SHP77 (cell line): Measurements from ENCODE around the gene DIP2C.
A peak's percentile ranks its signal among the peaks of the same experiment; 100 is the strongest.
"Not testable (repeated sequence)": the region's sequence is repeated elsewhere in the genome, so short reads cannot be mapped to it uniquely, and the experiment has no call there.

Experiments used
- DNase-seq, 2 experiments: peaks; one replicate each; lab custom pipeline; 2025; lab: John Stamatoyannopoulos, UW

DIP2C gene

GRCh38 chr10:482051-482501 is 207.4 kb downstream of the DIP2C start:
- no peak for DNase-seq

DNA sequence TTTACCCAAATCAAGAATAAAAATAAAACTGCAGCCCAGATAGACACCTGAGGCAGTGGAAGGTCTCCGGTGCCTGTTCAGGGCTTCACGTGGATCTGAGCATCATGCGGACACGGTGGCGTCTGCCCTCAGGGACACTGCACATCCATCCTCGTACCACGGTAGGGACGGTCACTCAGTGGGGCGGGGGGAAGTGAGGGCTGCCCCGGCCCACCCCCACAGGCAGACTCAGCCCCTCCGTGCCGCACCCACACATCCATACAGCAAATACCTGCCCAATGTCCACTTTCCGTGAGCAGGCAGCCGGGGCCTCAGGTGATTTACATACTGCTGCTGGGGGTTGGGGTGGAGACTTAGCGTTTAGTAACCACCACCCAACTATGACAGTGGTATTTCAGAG is 207.8 kb downstream of the DIP2C start:
- DNase-seq, result no peak

GRCh38 chr10:480928-481552 is 208.4 kb downstream of the DIP2C start:
- DNase-seq, result peak; percentile 33 to 50

DNA sequence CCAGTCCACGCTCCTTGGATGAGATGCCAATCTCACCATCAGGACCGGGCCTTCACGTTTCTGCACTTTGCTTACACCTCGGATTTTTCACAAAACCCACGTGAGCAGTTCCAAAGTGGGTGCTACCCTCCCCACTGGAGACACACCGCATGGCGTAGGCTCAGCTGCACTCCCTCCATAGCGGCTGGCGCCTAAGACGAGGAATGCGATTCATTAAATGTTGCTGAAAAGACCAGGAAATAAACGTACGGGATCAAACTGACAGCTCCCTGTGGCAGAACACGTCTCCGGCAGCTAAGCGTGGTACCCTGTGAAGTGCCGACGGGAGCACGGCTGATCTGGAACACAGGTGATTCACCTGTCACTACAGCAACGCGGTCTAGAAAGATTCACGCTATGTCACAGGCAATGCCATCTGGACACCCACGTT is 209.0 kb downstream of the DIP2C start:
- no peak for DNase-seq

DNA sequence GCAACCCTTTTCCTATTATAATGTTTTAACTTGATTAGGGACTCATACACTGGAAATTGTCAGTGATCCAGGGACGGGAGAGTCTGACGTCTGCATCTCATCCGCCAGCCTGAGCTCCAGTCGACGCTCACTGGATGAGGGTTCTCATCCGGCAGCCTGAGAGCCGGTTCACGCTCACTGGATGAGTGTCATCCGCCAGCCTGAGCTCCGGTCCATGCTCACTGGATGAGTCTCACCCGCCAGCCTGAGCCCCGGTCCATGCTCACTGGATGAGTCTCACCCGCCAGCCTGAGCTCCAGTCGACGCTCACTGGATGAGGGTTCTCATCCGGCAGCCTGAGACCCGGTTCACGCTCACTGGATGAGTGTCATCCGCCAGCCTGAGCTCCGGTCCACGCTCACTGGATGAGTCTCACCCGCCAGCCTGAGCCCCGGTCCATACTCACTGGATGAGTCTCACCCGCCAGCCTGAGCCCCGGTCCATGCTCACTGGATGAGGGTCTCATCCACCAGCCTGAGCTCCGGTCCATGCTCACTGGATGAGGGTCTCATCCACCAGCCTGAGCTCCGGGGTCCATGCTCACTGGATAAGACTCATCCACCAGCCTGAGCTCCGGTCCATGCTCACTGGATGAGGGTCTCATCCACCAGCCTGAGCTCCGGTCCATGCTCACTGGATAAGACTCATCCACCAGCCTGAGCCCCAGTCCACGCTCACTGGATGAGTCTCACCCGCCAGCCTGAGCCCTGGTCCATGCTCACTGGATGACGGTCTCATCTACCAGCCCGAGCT is 209.6 kb downstream of the DIP2C start:
- not testable (repeated sequence) for DNase-seq

GRCh38 chr10:478471-479245 is 210.8 kb downstream of the DIP2C start:
- no peak for DNase-seq

- DNase-seq, result no peak
Measured at GRCh38 chr10:477620-478019, 211.8 kb downstream of the DIP2C start.

GRCh38 chr10:476455-476780 is 213.1 kb downstream of the DIP2C start:
- DNase-seq, result no peak

GRCh38 chr10:475709-476454 is 213.6 kb downstream of the DIP2C start:
- no peak for DNase-seq

DNA sequence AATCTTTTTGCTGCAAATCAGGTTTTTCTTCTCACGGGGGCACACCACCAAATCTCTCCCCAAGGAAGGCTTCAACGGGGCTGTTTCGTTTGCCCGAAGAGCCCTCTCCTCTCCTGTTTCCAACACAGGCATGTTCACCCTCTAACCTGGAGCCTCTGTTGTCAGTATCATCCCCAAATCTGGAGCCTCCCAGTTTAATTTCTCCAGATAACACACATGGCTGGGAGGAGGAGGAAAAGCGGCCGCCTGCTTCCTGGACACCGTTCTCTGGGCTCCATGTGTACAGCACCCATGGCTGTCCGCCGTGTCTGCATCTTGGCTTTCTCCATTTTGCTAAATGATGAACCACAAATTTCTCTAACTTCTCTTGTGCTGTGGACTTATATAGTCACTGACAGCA is 214.5 kb downstream of the DIP2C start:
- no peak for DNase-seq

DNA sequence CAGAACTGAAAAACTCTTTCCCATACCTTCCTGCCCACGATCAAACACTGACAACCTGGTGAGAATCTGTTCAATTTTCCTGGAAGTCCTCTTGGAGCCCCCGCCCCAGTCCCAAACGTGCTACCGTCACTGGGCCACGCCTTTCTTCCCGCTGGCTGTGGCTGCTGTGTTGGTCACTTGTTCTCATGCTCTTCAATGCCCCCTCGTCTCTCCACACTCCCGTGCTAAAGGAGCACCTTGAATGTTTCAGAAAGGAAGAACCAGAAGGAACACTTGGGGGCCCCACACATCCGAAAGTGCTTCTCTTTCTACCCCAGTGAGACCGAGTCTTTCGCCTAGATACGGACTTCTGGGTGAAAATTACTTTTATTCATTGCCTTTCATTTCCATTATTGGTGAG is 215.1 kb downstream of the DIP2C start:
- DNase-seq, result no peak

DNA sequence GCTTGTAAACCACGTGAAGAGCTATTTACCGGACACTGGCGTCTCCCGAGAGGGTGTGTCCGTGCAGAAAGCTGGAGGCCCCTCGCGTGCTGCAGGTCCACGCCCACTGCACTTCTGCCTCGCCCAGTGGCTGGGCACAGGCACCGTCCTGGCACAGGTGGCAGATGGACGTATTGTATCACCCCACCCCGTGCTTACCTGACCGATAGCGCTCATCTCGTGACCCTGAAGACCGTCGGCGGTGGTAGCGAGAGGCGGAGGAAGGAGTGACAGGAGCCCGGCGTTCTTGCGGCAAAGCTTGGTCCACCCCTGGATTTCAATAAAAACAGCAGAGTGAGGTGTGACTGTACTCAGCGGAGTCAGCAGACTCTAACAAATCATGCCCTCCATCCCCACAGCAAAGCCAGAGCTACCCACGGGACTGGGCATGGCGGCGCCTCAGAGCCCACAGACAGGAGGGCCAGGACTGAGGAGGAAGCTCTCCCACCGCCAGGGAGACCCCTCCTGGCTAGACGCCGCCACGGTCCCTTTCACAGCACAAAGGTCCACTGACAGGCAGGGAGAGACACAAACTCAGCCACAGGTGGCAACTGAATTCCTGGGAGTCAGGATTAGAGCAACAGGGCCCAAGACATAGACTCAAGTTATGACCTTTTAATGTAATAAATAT is 217.1 kb downstream of the DIP2C start:
- DNase-seq, result no peak

GRCh38 chr10:470339-471003 is 219.0 kb downstream of the DIP2C start:
- no peak for DNase-seq

GRCh38 chr10:469947-470338 is 219.5 kb downstream of the DIP2C start:
- DNase-seq, result no peak

DNA sequence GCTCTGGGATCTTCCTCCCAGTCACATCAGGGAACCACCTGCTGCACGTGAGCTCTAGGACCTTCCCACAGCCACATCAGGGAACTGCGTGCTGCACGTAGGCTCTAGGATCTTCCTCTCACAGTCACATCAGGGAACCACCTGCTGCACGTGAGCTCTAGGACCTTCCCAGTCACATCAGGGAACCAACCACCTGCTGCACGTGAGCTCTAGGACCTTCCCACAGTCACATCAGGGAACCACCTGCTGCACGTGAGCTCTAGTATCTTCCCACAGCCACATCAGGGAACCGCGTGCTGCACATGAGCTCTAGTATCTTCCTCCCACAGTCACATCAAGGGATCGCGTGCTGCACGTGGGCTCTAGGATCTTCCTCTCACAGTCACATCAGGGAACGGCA is 229.7 kb downstream of the DIP2C start:
- DNase-seq, result no peak

DNA sequence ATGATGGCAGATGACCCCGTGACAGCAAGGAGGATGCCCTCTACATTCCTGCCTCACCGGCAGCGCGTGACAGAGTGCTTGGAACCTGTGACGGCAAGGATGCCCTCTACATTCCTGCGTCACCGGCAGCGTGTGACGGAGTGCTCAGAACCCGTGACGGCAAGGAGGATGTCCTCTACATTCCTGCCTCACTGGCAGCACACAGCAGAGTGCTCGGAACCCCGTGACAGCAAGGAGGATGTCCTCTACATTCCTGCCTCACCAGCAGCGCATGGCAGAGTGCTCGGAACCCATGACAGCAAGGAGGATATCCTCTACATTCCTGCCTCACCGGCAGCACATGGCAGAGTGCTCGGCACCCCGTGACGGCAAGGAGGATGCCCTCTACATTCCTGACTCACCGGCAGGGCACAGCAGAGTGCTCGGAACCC is 231.0 kb downstream of the DIP2C start:
- no peak for DNase-seq

- no peak for DNase-seq
Measured at GRCh38 chr10:456486-456885, 233.0 kb downstream of the DIP2C start.

- no peak for DNase-seq
Measured at GRCh38 chr10:454860-455259, 234.6 kb downstream of the DIP2C start.

GRCh38 chr10:453647-454046 is 235.8 kb downstream of the DIP2C start:
- DNase-seq, result no peak

GRCh38 chr10:452512-453426 is 236.7 kb downstream of the DIP2C start:
- no peak for DNase-seq
